GM21381 (cell line): Measurements from ENCODE around the gene APOL4.
"Not testable (repeated sequence)": the region's sequence is repeated elsewhere in the genome, so short reads cannot be mapped to it uniquely, and the experiment has no call there.

Experiments used
- ATAC-seq: cut with Tn5 transposase; IDR thresholded peaks from one replicate; pipeline ENCODE4 v1.9.1; 2021; ENCODE audit warnings: mild to moderate bottlenecking, moderate library complexity; ENCODE audit not compliant: unreplicated experiment

The APOL4 gene

GRCh38 chr22:36209488-36209908 is 7.9 kb upstream of the APOL4 start:
- not testable (repeated sequence) for ATAC-seq

DNA sequence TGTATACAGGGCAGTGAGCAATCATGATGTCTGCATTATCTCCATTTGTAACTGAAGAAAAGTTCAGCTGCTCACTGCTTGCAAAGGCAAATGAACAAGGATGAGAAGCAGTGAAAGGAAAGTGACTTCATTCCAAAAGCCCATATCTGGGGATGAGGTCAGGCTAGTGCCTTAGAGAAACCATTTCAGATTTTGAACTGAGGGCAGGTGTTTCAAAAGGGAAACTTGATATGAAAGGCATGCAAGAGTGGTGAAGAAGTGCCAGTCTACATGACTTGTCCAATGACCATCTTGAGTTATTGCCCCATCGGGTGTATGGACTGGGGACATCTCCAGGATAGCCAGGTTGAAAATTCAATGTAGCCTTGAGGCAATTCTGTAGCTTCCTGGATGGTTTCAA is 7.3 kb upstream of the APOL4 start:
- no peak for ATAC-seq

DNA sequence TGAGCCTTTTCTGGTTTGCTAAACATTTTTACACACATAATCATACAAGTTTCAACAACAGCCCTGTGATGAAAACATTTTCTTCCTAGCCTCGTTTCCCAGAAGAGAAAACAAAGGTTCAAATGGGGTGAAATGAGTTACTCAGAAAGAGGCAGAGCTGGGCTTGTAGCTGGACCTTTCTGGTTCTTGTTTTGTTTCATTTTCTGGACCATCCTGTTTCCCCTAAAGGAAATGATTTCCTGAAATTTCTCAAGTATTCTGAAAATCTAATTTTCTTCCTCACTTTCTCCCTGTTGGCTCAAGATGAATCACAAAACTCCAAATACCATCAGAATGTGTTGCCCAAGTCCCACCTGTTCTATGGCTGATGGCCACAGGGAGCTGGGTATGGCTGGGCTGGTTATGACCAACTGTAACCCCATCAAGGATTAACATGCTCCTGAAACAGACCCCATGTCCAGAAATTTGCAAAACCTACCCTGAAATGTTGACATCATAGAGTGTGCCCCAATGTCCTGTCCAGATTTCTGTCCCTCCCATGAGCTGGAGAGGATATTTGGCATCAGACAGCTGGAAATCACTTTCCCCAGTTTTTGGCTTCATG is 6.7 kb upstream of the APOL4 start:
- ATAC-seq = no peak

DNA sequence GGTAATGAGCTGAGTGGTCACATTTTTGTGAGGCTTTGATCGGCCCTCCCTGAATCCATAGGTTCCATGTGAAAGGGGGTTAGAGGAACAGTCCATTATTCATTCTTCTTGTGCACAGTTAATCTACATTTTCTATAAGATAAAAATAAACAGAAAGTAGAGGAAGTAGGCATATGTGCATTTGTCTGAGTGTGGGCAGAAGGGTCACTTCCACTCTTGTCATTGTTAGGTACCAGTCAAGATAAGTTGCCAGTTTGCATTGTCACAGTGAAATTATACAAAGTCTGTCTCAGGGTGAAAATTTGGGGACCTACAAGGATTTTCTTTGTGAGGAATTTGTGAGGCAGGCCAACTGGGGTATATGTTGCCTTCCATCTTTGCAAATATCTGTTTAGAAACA is 4.6 kb upstream of the APOL4 start:
- no peak for ATAC-seq

GRCh38 chr22:36205573-36205972 is 4.0 kb upstream of the APOL4 start:
- not testable (repeated sequence) for ATAC-seq

DNA sequence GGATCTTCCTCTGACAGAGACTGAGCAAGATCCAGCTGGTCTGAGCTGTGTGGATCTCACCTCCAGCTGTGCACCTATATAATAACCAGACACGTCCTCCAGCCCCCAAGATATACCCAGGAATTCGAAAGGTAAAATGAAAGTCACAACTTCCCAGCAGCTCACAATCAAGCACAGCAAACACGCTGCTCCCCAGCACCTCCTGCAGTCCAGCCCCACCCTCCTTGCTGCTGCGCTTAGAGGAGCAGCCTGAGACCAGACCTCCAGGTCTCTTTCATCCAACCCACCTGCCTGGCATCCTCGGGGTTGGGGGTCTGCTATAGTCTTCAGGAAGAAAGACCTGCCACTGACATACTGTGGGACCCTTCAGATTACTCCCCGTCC is 3.0 kb upstream of the APOL4 start:
- ATAC-seq = no peak

GRCh38 chr22:36204001-36204631 is 2.5 kb upstream of the APOL4 start:
- ATAC-seq = no peak

DNA sequence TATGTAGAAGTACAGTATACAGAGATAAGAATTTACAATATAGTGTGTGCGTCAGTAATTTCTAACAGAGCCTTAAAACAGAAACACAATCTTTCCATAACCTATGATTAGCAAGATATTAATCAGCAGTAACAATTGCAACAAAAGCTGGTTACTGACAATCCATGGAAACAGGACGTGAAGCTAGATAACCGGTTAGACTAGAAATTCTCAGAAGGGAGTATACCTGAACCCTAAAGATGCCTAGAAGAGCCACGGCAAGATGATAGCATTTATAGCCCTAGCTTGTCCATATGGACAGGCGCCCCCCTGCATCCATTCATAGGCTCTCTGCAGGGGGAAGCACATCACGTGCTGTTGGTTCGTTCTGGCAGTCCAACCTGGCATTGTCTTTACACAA is 1.8 kb upstream of the APOL4 start:
- ATAC-seq = not testable (repeated sequence)

DNA sequence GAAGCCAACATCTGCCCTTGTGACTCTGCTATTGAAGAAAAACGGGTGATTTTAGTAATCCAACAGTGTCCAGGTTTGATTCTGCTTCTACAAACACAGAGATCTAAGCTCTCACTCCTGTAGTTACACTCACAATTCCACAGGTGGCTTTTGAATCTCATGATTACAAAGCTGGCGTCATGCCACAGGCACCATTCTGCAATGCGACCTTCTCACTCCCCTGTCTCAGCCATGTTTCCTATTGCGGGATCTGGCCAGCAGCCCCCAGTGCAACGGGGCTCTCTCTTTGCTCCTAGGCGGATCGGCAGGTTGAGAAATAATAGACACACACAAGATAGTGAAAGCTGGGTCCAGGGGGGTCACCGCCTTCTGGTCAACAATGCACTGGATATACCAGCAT is 1.3 kb upstream of the APOL4 start:
- ATAC-seq = not testable (repeated sequence)

DNA sequence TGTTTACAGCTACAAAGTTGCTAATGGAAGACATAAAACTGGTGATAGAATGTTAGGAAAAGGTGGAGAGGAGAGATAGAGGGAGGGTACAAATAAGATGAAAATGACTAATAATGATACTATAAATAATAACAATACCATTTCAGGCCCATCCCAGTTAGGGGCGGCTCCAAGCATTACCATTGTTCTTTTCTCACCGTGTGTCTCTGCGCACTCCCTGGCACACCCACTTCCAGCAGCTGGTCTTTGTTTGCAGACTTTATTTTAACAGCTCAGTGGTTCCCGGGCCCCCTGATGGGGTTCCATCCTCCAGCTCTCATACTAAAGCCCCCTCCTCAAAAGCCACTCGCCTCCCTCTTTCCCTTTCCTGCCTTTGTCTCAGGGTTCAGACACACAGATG is 584 bp downstream of the APOL4 start:
- ATAC-seq = not testable (repeated sequence)

- ATAC-seq = no peak
Observed at GRCh38 chr22:36199001-36199551, 2.5 kb downstream of the APOL4 start.

- no peak for ATAC-seq
Observed at GRCh38 chr22:36198536-36198935, 3.1 kb downstream of the APOL4 start.

DNA sequence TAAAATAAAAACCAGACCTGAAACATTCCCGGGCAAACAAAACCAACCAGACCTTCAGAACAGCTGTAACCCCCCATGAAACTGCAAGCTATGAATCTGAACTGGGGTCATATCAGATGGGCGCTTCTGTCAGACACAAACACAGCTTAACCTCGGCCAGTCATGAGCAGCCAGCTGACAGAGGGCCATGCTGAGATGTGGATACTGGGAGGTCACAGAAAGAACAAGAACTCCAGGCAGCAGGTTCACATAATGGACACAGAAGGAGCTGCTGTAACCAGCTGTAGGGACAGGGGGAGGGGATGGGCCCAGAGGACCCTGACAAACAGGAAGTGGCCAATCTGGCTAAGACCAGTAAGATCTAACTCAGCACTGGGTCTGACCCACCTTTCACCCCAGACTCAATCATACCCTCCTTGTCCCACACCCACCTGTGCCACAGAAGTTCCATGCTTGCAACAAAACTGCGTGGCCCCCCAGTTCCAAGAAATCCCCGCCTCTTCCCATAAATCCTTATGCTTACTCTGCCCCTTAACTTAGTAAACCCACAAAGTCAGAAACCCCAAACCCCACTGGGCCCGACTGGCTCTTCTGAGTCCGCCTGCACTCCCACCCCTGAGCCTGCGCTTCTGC is 4.0 kb downstream of the APOL4 start:
- no peak for ATAC-seq

DNA sequence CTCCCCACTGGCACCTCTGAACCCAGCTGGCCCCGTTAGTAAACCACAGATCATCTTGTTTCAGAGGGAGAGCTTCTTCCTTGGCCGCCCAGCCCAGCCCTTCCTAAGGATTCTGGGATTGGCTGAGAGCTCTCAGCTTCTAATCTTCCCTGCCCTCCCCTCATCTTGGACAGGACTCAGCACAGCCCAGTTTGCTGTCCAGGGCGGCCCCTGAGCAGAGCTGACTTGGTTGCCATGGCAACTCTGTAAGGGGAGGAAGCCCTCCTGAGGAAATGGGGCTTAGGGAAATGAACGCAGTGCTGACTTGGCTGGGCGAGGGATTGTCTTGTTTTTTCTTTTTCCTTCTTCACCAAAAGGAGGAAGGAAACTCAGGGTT is 4.6 kb downstream of the APOL4 start:
- no peak for ATAC-seq

DNA sequence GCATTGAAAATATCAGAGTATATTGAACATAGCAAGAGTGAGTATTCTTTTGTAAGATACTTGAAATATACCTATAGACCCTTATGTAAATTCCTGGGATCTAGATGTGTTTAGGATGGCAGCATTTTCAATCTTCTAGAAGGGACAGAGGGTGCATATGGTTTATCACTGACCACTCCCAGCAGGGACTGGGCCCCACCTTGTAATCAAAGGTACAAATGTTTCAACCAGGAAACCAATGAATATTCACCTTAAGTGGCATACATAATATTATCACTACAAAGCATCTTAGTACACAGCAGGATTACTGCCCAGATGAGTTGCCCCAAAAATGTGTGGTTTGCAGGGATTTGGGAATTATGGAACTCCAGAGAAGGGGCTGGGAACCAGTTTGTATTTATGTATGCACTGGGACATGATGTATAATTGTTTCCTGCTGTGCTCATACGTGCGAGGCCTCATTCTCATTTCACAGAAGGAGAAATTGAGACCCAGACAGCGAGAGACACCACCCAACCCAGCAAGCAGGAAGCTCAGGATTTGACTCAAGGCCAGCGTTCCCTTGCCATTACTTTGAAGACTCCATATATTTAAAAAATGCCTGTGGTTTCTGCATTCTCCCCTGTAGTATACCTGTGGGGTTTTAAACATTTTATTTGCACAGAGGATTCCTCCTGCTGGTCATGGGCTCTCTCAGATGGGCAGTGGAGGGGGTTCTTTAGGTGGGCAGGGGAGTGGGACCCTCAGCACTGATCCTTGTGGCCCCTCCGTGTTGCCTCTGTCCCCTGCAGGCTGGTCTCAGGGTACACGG is 5.2 kb downstream of the APOL4 start:
- ATAC-seq = no peak

DNA sequence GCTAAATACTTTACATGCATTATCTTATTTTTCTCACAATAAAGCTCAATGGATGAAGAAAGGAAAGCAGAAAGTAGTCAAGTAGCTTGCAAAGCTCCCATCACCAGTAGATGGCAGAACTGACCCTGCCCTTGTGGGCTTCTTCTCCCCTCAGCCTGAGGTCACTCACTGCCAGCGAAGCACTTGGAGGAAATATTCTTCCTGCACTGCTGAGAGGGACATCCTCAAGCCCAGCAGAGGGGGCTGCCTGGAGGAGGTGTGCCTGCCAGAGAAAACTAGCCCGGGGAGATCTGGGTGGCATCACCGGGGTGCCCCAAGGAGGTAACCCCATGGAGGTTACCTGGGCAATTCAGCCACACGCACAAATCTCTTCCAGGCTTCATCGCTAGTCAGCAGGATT is 6.6 kb downstream of the APOL4 start:
- ATAC-seq = no peak

GRCh38 chr22:36194385-36194784 is 7.2 kb downstream of the APOL4 start:
- no peak for ATAC-seq

- no peak for ATAC-seq
Observed at GRCh38 chr22:36193577-36193976, 8.0 kb downstream of the APOL4 start.

- no peak for ATAC-seq
Observed at GRCh38 chr22:36193171-36193570, 8.4 kb downstream of the APOL4 start.

DNA sequence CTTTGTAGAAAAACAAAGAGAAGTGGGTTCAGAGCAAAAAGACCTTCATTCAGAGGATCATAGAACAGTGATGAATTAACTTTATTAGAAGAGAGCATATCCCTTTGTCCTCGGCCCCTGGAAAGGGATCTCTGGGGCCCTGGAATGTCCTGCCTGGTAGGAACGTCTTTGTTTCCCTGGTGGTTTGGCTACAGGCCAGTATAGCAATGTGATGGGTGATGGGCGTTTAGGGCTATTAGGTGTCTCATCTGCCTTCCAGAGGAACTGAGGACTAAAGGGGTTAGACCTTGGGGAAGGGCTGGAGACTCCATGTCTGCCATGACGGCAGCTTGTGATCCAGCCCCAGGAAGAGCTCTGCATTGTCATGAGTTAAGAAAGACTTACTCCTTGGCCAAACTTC is 9.1 kb downstream of the APOL4 start:
- no peak for ATAC-seq

DNA sequence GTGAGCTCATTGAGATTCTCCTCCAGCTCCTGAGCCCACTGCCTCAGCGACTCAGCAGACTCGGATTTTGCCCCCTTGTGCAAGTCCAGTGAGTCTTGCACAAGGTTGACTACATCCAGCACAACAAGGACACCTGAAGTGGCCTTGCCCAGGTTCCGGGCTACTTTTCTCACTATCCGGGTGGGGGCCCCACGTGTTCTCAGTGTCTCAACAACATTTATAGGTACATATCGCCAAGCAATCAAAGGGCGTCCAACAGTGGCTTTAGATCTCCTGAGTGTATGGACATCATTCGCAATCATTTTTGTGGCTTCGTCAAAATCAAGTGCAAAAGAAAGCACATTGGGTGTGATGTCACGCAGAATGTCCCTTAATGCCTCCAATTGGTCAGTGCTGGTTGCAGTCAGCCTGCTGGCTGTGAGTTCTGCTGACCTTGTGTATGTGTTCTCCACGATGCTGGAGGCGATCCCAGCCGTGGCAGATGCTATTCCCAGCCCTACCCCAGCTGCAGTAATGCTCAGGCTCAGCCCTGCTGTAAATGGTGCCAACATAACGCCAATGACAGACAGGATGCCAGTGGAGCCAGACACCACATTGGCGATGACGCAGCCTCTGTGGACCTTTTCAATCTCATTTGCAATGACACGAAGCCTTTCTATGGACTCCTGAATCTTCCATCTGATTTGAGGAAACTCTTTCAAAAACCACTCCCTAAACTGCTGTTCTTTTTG is 10.3 kb downstream of the APOL4 start:
- ATAC-seq = no peak
